ENCODE results near the gene BUB3.

DNA sequence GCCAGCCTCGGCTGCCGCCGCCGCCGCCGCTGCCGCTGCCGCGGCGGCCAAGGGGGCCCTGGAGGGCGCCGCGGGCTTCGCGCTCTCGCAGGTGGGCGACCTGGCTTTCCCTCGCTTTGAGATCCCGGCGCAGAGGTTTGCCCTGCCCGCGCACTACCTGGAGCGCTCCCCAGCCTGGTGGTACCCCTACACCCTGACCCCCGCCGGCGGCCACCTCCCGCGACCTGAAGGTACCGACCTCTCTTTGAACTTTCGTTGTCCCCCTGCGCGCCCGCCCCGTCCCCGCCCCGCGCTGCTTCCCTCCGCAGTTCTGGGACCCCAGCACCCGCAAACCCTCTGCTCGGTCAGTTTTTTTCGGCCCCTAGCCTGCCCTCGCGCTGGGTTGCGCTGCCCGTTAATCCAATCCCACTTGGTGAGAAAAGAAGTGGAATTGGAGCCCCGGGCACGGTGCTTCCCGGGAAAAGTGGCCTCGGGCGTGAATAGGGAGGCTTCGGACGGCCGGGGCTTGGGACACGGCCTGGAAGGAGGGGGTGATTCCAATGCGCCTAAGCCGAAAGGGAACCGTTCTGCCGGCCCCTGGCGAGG is 17.9 kb upstream of the BUB3 start:
- TF ChIP-seq, protein P1, sequence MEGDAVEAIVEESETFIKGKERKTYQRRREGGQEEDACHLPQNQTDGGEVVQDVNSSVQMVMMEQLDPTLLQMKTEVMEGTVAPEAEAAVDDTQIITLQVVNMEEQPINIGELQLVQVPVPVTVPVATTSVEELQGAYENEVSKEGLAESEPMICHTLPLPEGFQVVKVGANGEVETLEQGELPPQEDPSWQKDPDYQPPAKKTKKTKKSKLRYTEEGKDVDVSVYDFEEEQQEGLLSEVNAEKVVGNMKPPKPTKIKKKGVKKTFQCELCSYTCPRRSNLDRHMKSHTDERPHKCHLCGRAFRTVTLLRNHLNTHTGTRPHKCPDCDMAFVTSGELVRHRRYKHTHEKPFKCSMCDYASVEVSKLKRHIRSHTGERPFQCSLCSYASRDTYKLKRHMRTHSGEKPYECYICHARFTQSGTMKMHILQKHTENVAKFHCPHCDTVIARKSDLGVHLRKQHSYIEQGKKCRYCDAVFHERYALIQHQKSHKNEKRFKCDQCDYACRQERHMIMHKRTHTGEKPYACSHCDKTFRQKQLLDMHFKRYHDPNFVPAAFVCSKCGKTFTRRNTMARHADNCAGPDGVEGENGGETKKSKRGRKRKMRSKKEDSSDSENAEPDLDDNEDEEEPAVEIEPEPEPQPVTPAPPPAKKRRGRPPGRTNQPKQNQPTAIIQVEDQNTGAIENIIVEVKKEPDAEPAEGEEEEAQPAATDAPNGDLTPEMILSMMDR (IDR thresholded peaks at IDR 0.05; ENCODE audit: low read length), result no peak
- no peak for TF ChIP-seq EZH2 (IDR thresholded peaks at IDR 0.05; ENCODE audit: borderline replicate concordance, low read length)
